ENCODE data around the gene MUCL3. TPM values are rescaled to one million over a fixed set of nuclear protein-coding genes. Genes with fewer than 3 reads are reported as not detected.
"Not testable (repeated sequence)": the region's sequence is repeated elsewhere in the genome, so short reads cannot be mapped to it uniquely, and the experiment has no call there.

The MUCL3 gene
- total RNA-seq, 1 donor from 2014 or later: not detected

DNA sequence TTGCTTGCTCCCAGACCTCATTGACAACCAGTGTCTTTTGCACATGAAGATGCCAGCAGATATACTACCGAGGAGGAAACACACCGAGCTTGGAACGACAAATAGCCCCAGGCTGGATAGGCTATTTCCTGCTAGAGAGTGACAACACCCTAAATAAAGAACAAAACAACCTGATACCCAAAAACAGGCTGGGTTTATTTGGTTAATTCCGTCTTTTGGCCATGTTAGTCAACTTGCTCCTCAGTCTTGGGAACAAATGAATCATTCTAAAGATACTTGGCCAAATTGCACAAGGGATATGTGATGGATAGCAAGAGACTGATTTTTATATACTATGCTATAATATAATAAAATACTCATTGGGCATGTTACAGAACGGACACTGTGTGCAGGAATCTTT lies 58.0 kb downstream of the MUCL3 start:
- Histone ChIP-seq H3K4me3 (ENCODE audit: insufficient read depth, low read depth, low read length) (no peak overlapping the region), H3K79me2 (ENCODE audit: insufficient read depth, low read length) (no peaks in the 10 kb centered on the region), H2AFZ (ENCODE audit: low read depth, low read length) (no peak overlapping the region), H3K27ac (ENCODE audit: low read depth, low read length) (no peak overlapping the region), H3K9me3 (ENCODE audit: insufficient read depth, low read depth, low read length) (no peaks in the 10 kb centered on the region), H3K27me3 (ENCODE audit: insufficient read depth, low read length) (no peaks in the 10 kb centered on the region), H3K9ac (ENCODE audit: low read length) (no peak overlapping the region), H3K4me1 (ENCODE audit: insufficient read depth, low read length) (no peaks in the 10 kb centered on the region), H3K4me2 (ENCODE audit: low read length) (no peak overlapping the region), H4K20me1 (ENCODE audit: insufficient read depth, low read length) (no peaks in the 10 kb centered on the region), H3K36me3 (ENCODE audit: insufficient read depth, low read length) (no peaks in the 10 kb centered on the region)
- no peaks in the 10 kb centered on the region for H3K9me3 Mint-ChIP-seq (ENCODE audit: unreplicated experiment)
- no peak for DNase-seq (ENCODE audit: low read depth)
- TF ChIP-seq, protein P1, sequence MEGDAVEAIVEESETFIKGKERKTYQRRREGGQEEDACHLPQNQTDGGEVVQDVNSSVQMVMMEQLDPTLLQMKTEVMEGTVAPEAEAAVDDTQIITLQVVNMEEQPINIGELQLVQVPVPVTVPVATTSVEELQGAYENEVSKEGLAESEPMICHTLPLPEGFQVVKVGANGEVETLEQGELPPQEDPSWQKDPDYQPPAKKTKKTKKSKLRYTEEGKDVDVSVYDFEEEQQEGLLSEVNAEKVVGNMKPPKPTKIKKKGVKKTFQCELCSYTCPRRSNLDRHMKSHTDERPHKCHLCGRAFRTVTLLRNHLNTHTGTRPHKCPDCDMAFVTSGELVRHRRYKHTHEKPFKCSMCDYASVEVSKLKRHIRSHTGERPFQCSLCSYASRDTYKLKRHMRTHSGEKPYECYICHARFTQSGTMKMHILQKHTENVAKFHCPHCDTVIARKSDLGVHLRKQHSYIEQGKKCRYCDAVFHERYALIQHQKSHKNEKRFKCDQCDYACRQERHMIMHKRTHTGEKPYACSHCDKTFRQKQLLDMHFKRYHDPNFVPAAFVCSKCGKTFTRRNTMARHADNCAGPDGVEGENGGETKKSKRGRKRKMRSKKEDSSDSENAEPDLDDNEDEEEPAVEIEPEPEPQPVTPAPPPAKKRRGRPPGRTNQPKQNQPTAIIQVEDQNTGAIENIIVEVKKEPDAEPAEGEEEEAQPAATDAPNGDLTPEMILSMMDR (IDR thresholded peaks at IDR 0.05; ENCODE audit: insufficient read depth, low read depth, low read length): no peak
- TF ChIP-seq EZH2 (IDR thresholded peaks at IDR 0.05; ENCODE audit: insufficient read depth, low read length): no peak
- H3K27me3 Mint-ChIP-seq (ENCODE audit: low read depth, unreplicated experiment): no peaks in the 10 kb centered on the region
- no peak overlapping the region for H3K27ac Mint-ChIP-seq (ENCODE audit: unreplicated experiment)
- no peak for FAIRE-seq
- no peaks in the 10 kb centered on the region for H3K4me1 Mint-ChIP-seq (ENCODE audit: low read depth, unreplicated experiment)
- H3K4me3 Mint-ChIP-seq (ENCODE audit: unreplicated experiment): no peak overlapping the region
- no peaks in the 10 kb centered on the region for H3K36me3 Mint-ChIP-seq (ENCODE audit: low read depth, unreplicated experiment)

DNA sequence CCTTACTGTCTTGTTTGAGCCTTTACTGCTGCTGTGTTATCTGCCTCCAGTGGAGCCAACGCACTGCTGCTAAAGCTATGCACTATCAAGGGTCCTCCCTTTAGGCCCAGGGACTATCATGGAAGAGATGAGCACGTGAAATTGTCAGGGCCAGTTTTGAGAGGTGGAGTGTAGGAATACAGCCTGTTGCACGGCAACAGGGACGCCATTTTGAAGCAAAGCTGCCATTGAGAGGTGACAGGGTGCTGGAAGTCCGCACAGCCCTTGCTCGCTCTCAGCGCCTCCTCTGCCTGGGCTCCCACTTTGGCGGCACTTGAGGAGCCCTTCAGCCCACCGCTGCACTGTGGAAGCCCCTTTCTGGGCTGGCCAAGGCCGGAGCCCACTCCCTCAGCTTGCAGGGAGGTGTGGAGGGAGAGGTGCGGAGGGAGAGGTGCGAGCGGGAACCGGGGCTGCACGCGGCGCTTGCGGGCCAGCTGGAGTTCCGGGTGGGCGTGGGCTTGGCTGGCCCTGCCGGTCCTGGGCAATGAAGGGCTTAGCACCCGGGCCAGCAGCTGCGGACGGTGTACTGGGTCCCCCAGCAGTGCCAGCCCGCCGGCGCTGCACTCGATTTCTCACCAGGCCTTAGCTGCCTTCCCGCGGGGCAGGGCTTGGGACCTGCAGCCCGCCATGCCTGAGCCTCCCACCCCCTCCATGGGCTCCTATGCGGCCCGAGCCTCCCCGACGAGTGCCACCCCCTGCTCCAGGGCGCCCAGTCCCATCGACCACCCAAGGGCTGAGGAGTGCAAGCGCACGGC lies 59.5 kb downstream of the MUCL3 start:
- FAIRE-seq; H3K4me3 Mint-ChIP-seq (ENCODE audit: unreplicated experiment); H3K27me3 Mint-ChIP-seq (ENCODE audit: low read depth, unreplicated experiment); H3K36me3 ChIP-seq (ENCODE audit: insufficient read depth, low read length); H3K79me2 ChIP-seq (ENCODE audit: insufficient read depth, low read length); H3K27me3 ChIP-seq (ENCODE audit: insufficient read depth, low read length); H4K20me1 ChIP-seq (ENCODE audit: insufficient read depth, low read length); H3K4me3 ChIP-seq (ENCODE audit: insufficient read depth, low read depth, low read length); H3K9me3 ChIP-seq (ENCODE audit: insufficient read depth, low read depth, low read length); H3K27ac ChIP-seq (ENCODE audit: low read depth, low read length); H3K4me1 Mint-ChIP-seq (ENCODE audit: low read depth, unreplicated experiment); H3K4me1 ChIP-seq (ENCODE audit: insufficient read depth, low read length); DNase-seq (ENCODE audit: low read depth); H3K9ac ChIP-seq (ENCODE audit: low read length); H2AFZ ChIP-seq (ENCODE audit: low read depth, low read length); H3K36me3 Mint-ChIP-seq (ENCODE audit: low read depth, unreplicated experiment); H3K9me3 Mint-ChIP-seq (ENCODE audit: unreplicated experiment); H3K27ac Mint-ChIP-seq (ENCODE audit: unreplicated experiment); H3K4me2 ChIP-seq (ENCODE audit: low read length): not testable (repeated sequence)

DNA sequence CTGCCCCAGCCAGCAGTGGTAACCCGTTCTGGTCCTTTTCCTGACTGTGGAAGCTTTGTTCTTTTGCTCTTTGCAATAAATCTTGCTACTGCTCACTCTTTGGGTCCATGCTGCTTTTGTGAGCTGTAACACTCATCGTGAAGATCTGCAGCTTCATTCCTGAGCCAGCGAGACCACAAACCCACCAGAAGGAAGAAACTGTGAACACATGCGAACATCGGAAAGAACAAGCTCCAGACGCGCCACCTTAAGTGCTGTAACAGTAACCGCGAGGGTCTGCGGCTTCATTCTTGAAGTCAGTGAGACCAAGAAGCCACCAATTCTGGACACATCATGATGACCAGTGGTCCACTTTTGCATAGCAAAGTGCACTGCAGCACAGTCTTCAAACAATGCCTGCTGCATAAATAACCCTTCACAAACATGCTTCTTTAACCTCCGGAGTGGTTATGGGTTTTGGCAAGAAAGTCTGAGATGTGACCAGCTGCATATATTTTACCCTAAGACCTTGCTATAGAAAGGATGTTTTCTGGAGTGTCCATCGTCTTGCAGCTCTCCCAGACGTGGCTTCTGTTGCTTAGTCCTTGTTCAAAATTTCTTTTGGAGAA lies 60.6 kb downstream of the MUCL3 start:
- H3K27ac Mint-ChIP-seq (ENCODE audit: unreplicated experiment): no peak overlapping the region
- Histone ChIP-seq H3K4me2 (ENCODE audit: low read length) (no peak overlapping the region), H3K27ac (ENCODE audit: low read depth, low read length) (no peak overlapping the region), H3K36me3 (ENCODE audit: insufficient read depth, low read length) (no peaks in the 10 kb centered on the region), H4K20me1 (ENCODE audit: insufficient read depth, low read length) (no peaks in the 10 kb centered on the region), H2AFZ (ENCODE audit: low read depth, low read length) (no peak overlapping the region), H3K4me3 (ENCODE audit: insufficient read depth, low read depth, low read length) (no peak overlapping the region), H3K79me2 (ENCODE audit: insufficient read depth, low read length) (no peaks in the 10 kb centered on the region), H3K9ac (ENCODE audit: low read length) (no peak overlapping the region), H3K4me1 (ENCODE audit: insufficient read depth, low read length) (no peaks in the 10 kb centered on the region), H3K27me3 (ENCODE audit: insufficient read depth, low read length) (no peaks in the 10 kb centered on the region), H3K9me3 (ENCODE audit: insufficient read depth, low read depth, low read length) (no peaks in the 10 kb centered on the region)
- TF ChIP-seq, protein P1 (IDR thresholded peaks at IDR 0.05; ENCODE audit: insufficient read depth, low read depth, low read length): no peak
- H3K4me1 Mint-ChIP-seq (ENCODE audit: low read depth, unreplicated experiment): no peaks in the 10 kb centered on the region
- no peaks in the 10 kb centered on the region for H3K36me3 Mint-ChIP-seq (ENCODE audit: low read depth, unreplicated experiment)
- H3K9me3 Mint-ChIP-seq (ENCODE audit: unreplicated experiment): no peaks in the 10 kb centered on the region
- H3K27me3 Mint-ChIP-seq (ENCODE audit: low read depth, unreplicated experiment): no peaks in the 10 kb centered on the region
- no peak for DNase-seq (ENCODE audit: low read depth)
- no peak overlapping the region for H3K4me3 Mint-ChIP-seq (ENCODE audit: unreplicated experiment)
- no peak for FAIRE-seq

Data from astrocyte (in vitro differentiated cells and primary cell).